Measurements from ENCODE around the gene MAP2. TPM values are rescaled to one million over a fixed set of nuclear protein-coding genes. Genes with fewer than 3 reads are reported as not detected.

The MAP2 gene
- total RNA-seq, 1 experiment from 2014 or later, result 0.05 TPM

GRCh38 chr2:209424199-209424701 is 403 bp downstream of the MAP2 start:
- CTCF ChIA-PET, result interaction anchor here (0.6 to 1.9 kb wide), 4 partner anchors 56 to 1017 kb away, joined by 3 to 12 read pairs (median 4); no protein-coding TSS in a partner anchor
- POLR2A ChIA-PET, result no interaction called here
- Histone ChIP-seq H3K4me1 (peaks cover 6% of the 10 kb centered on the region), H3K27me3 (replicated peaks; ENCODE audit: control insufficient read depth, insufficient read depth, low read length) (no peaks in the 10 kb centered on the region), H3K9me3 (no peaks in the 10 kb centered on the region), H3K36me3 (ENCODE audit: control insufficient read depth, insufficient read depth, low read length) (no peaks in the 10 kb centered on the region), H3K4me3 (ENCODE audit: low read depth, low read length) (peak overlapping the region; percentile 36)
- H3K27me3 Mint-ChIP-seq (ENCODE audit: insufficient read depth, unreplicated experiment), result peaks cover 7% of the 10 kb centered on the region
- H3K27ac Mint-ChIP-seq (ENCODE audit: unreplicated experiment), result no peak overlapping the region
- peak; percentile 67 to 68 for DNase-seq
- intact Hi-C loops (cut with micrococcal nuclease; ENCODE audit: unreplicated experiment), result loop anchor here (1.0 to 2.0 kb wide), 5 partner anchors 90 to 1029 kb away; no protein-coding TSS in a partner anchor
- peaks cover 8% of the 10 kb centered on the region for H3K4me1 Mint-ChIP-seq (ENCODE audit: low read depth, unreplicated experiment)
- no peaks in the 10 kb centered on the region for H3K36me3 Mint-ChIP-seq (ENCODE audit: insufficient read depth, unreplicated experiment)
- peak overlapping the region; percentile 79 for H3K4me3 Mint-ChIP-seq (ENCODE audit: unreplicated experiment)
- BruUV-seq (replicated peaks), result no TSS peak
- TF ChIP-seq, protein P1, sequence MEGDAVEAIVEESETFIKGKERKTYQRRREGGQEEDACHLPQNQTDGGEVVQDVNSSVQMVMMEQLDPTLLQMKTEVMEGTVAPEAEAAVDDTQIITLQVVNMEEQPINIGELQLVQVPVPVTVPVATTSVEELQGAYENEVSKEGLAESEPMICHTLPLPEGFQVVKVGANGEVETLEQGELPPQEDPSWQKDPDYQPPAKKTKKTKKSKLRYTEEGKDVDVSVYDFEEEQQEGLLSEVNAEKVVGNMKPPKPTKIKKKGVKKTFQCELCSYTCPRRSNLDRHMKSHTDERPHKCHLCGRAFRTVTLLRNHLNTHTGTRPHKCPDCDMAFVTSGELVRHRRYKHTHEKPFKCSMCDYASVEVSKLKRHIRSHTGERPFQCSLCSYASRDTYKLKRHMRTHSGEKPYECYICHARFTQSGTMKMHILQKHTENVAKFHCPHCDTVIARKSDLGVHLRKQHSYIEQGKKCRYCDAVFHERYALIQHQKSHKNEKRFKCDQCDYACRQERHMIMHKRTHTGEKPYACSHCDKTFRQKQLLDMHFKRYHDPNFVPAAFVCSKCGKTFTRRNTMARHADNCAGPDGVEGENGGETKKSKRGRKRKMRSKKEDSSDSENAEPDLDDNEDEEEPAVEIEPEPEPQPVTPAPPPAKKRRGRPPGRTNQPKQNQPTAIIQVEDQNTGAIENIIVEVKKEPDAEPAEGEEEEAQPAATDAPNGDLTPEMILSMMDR (IDR thresholded peaks at IDR 0.05; ENCODE audit: insufficient read depth in 1 of 2, low read depth in 1 of 2, low read length in 1 of 2, severe bottlenecking in 1 of 2, unreplicated experiment in 1 of 2), result peak in 1 of 2 experiments; percentile 23
- no peaks in the 10 kb centered on the region for H3K9me3 Mint-ChIP-seq (ENCODE audit: unreplicated experiment)

- DNase-seq, result no peak
- Mint-ChIP-seq H3K27me3 (ENCODE audit: insufficient read depth, unreplicated experiment) (peaks cover 7% of the 10 kb centered on the region), H3K36me3 (ENCODE audit: insufficient read depth, unreplicated experiment) (no peaks in the 10 kb centered on the region), H3K9me3 (ENCODE audit: unreplicated experiment) (no peaks in the 10 kb centered on the region), H3K4me3 (ENCODE audit: unreplicated experiment) (peak overlapping the region; percentile 79), H3K27ac (ENCODE audit: unreplicated experiment) (no peak overlapping the region), H3K4me1 (ENCODE audit: low read depth, unreplicated experiment) (peaks cover 8% of the 10 kb centered on the region)
- ChIA-PET POLR2A (no interaction called here), CTCF (interaction anchor here (1.2 to 1.9 kb wide), 2 partner anchors 56 to 91 kb away, joined by 5 to 12 read pairs; no protein-coding TSS in a partner anchor)
- TF ChIP-seq, protein P1 (IDR thresholded peaks at IDR 0.05; ENCODE audit: insufficient read depth in 1 of 2, low read depth in 1 of 2, low read length in 1 of 2, severe bottlenecking in 1 of 2, unreplicated experiment in 1 of 2), result no peak
- no TSS peak for BruUV-seq (replicated peaks)
- no peak overlapping the region for H3K4me3 ChIP-seq (ENCODE audit: low read depth, low read length)
- H3K4me1 ChIP-seq, result peaks cover 6% of the 10 kb centered on the region
- intact Hi-C loops (cut with micrococcal nuclease; ENCODE audit: unreplicated experiment), result loop anchor here (1.0 to 2.0 kb wide), 5 partner anchors 91 to 1030 kb away; no protein-coding TSS in a partner anchor
- H3K36me3 ChIP-seq (ENCODE audit: control insufficient read depth, insufficient read depth, low read length), result no peaks in the 10 kb centered on the region
- no peaks in the 10 kb centered on the region for H3K9me3 ChIP-seq
- H3K27me3 ChIP-seq (replicated peaks; ENCODE audit: control insufficient read depth, insufficient read depth, low read length), result no peaks in the 10 kb centered on the region
Measured at GRCh38 chr2:209424781-209425470, 1.1 kb downstream of the MAP2 start.

DNA sequence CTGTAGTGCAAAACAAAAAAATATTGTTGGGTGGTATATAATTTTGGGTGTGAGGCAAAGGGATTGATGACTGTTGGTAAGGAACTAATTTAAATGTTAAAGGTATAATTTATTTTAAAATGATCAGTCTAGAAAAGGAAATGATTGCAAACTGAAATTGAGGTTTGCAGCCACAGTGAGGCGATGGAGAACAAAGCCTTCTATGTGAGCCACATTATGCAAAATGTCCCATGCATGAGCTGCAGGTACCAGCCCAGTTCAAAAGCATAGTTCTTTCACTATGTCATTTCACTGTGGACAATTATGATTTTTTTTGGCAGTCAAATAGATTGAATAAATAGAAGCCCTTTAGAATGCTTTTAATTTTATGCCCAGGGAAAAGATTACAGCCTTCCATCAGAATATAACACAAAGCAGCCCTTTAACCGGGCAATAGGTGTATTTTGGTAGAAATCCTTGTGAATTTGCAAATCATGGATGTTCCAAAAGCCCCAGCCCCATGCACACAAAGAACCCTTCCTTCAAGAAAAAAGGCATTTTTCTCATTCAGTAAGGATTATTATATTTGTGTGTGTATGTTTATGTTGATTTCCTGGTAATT is 1.7 kb downstream of the MAP2 start:
- no peak overlapping the region for H3K4me3 ChIP-seq (ENCODE audit: low read depth, low read length)
- peaks cover 6% of the 10 kb centered on the region for H3K4me1 ChIP-seq
- Mint-ChIP-seq H3K27me3 (ENCODE audit: insufficient read depth, unreplicated experiment) (peaks cover 7% of the 10 kb centered on the region), H3K4me1 (ENCODE audit: low read depth, unreplicated experiment) (peaks cover 8% of the 10 kb centered on the region), H3K36me3 (ENCODE audit: insufficient read depth, unreplicated experiment) (no peaks in the 10 kb centered on the region), H3K4me3 (ENCODE audit: unreplicated experiment) (no peak overlapping the region), H3K27ac (ENCODE audit: unreplicated experiment) (no peak overlapping the region), H3K9me3 (ENCODE audit: unreplicated experiment) (no peaks in the 10 kb centered on the region)
- CTCF ChIA-PET, result interaction anchor here (0.5 to 0.7 kb wide), 4 partner anchors 58 to 773 kb away, joined by 3 to 4 read pairs (median 3); no protein-coding TSS in a partner anchor
- intact Hi-C loops (cut with micrococcal nuclease; ENCODE audit: unreplicated experiment), result loop anchor here (2.0 kb wide), 3 partner anchors 151 to 1031 kb away; no protein-coding TSS in a partner anchor
- no peak for DNase-seq
- no peaks in the 10 kb centered on the region for H3K9me3 ChIP-seq
- no TSS peak for BruUV-seq (replicated peaks)
- POLR2A ChIA-PET, result no interaction called here
- no peaks in the 10 kb centered on the region for H3K36me3 ChIP-seq (ENCODE audit: control insufficient read depth, insufficient read depth, low read length)
- no peaks in the 10 kb centered on the region for H3K27me3 ChIP-seq (replicated peaks; ENCODE audit: control insufficient read depth, insufficient read depth, low read length)
- TF ChIP-seq, protein P1 (IDR thresholded peaks at IDR 0.05; ENCODE audit: insufficient read depth in 1 of 2, low read depth in 1 of 2, low read length in 1 of 2, severe bottlenecking in 1 of 2, unreplicated experiment in 1 of 2), result peak; percentile 37 to 45
